Natural killer cell (primary cell): ENCODE measurements around the gene USP34. TPM values are rescaled to one million over a fixed set of nuclear protein-coding genes. Genes with fewer than 3 reads are reported as not detected.

Experiments used
- ATAC-seq, 3 donors: fragments of 150-1000 bp in 2 of 3; fragments of 200-7000 bp in 1 of 3; cut with Tn5 transposase; 1 replicate in 1 of 3; 2 replicates in 2 of 3; pipeline ENCODE4 v1.10.0; 2021; ENCODE audit warnings: mild to moderate bottlenecking in 2 of 3, moderate library complexity in 2 of 3
- DNase-seq, 2 donors: peaks; one replicate each; pipeline versions ENCODE4 v3.0.0 to v3.0.0-alpha.2; 2013 to 2021; ENCODE audit warnings: mixed read lengths in 1 of 2
- H3K27ac ChIP-seq: one replicate; pipeline ENCODE4 v1.5.1; 2013; ENCODE audit warnings: mild to moderate bottlenecking, low read length
- H3K27me3 ChIP-seq: one replicate; pipeline ENCODE4 v1.6.1; 2013; ENCODE audit warnings: low read length; ENCODE audit not compliant: control insufficient read depth, insufficient read depth
- H3K36me3 ChIP-seq: one replicate; pipeline ENCODE4 v1.6.1; 2013; ENCODE audit warnings: low read length; ENCODE audit not compliant: control insufficient read depth, insufficient read depth
- H3K4me1 ChIP-seq: one replicate; pipeline ENCODE4 v1.6.1; 2013; ENCODE audit warnings: low read length; ENCODE audit not compliant: control insufficient read depth, insufficient read depth
- H3K4me3 ChIP-seq: one replicate; pipeline ENCODE4 v1.5.1; 2013; ENCODE audit warnings: low read length
- H3K9me3 ChIP-seq: one replicate; pipeline ENCODE4 v1.6.1; 2013; ENCODE audit warnings: low read length; ENCODE audit not compliant: control insufficient read depth, insufficient read depth
- H3K27ac Mint-ChIP-seq, 2 donors: one replicate each; pipeline ENCODE4 v1.8.0; 2022; ENCODE audit warnings: mild to moderate bottlenecking in 2 of 2, mixed read lengths in 2 of 2, moderate library complexity in 1 of 2
- H3K27me3 Mint-ChIP-seq, 2 donors: one replicate each; pipeline ENCODE4 v1.8.0; 2022; ENCODE audit warnings: low read depth in 2 of 2, mixed read lengths in 2 of 2
- H3K36me3 Mint-ChIP-seq: one replicate; pipeline ENCODE4 v1.8.0; 2022; ENCODE audit warnings: mixed read lengths
- H3K4me1 Mint-ChIP-seq, 2 donors: one replicate each; pipeline ENCODE4 v1.8.0; 2022; ENCODE audit warnings: mixed read lengths in 2 of 2
- H3K4me3 Mint-ChIP-seq: one replicate; pipeline ENCODE4 v1.8.0; 2022; ENCODE audit warnings: mild to moderate bottlenecking, moderate library complexity, mixed read lengths
- H3K9me3 Mint-ChIP-seq, 2 donors: one replicate each; pipeline ENCODE4 v1.8.0; 2022; ENCODE audit warnings: mixed read lengths in 2 of 2
- CTCF ChIP-seq: fragments of 200-600 bp; IDR thresholded peaks from one replicate; pipeline ENCODE4 v1.8.0; 2022; ENCODE audit warnings: antibody characterized with exemption
- WGBS: methylation state at CpG from one replicate; pipeline ENCODE4 v1.1.7; 2013; ENCODE audit warnings: missing lambda C conversion rate; ENCODE audit not compliant: insufficient coverage; 5-methylcytosine and 5-hydroxymethylcytosine counted together
- intact Hi-C: fragments of 100-400 bp; cut with micrococcal nuclease; formaldehyde crosslinking; loops from one replicate; pipeline ENCODE4 v1.14.2; 2022
- total RNA-seq, 4 donors: library from RNA; stranded (reverse); fragments of 120-200 nt in 1 of 4; gene quantifications; one replicate each; pipeline versions ENCODE4 v1.2.3 to v1.2.4, GENCODE V29; 2013 to 2022

Gene USP34
- total RNA-seq, 3 donors from 2014 or later (not counting 1 experiment from before 2014, with no cell fraction given) = 184 to 204 (median 199) TPM

- intact Hi-C loops = no loop called here
- WGBS = 99% methylated on average over 4 of the region's 4 CpGs
- Histone ChIP-seq H3K27ac (no peak overlapping the region), H3K36me3 (peaks cover 12% of the 10 kb centered on the region), H3K4me3 (no peak overlapping the region), H3K4me1 (no peaks in the 10 kb centered on the region), H3K27me3 (no peaks in the 10 kb centered on the region), H3K9me3 (no peaks in the 10 kb centered on the region)
- H3K27me3 Mint-ChIP-seq = no peaks in the 10 kb centered on the region
- H3K4me3 Mint-ChIP-seq = no peak overlapping the region
- ATAC-seq (no peak), DNase-seq (no peak)
- peaks cover 24 to 40% of the 10 kb centered on the region in 2 donors for H3K4me1 Mint-ChIP-seq
- H3K27ac Mint-ChIP-seq = peak overlapping the region in 1 of 2 donors; percentile 27
- H3K36me3 Mint-ChIP-seq = peaks cover 16% of the 10 kb centered on the region
- peaks cover 4 to 6% of the 10 kb centered on the region in 2 donors for H3K9me3 Mint-ChIP-seq
- TF ChIP-seq CTCF = no peak
Observed at GRCh38 chr2:61354543-61355197, 116.2 kb downstream of the USP34 start.

GRCh38 chr2:61353909-61354308, 117.0 kb downstream of the USP34 start:
- TF ChIP-seq CTCF = no peak
- DNase-seq (no peak), ATAC-seq (no peak)
- H3K4me1 Mint-ChIP-seq = peaks cover 23 to 34% of the 10 kb centered on the region in 2 donors
- H3K27ac ChIP-seq = no peak overlapping the region
- H3K36me3 Mint-ChIP-seq = peaks cover 16% of the 10 kb centered on the region
- H3K4me3 Mint-ChIP-seq = no peak overlapping the region
- WGBS = 98% methylated on average over 6 of the region's 6 CpGs
- no peaks in the 10 kb centered on the region for H3K27me3 ChIP-seq
- intact Hi-C loops = no loop called here
- H3K27me3 Mint-ChIP-seq = no peaks in the 10 kb centered on the region
- peaks cover 4 to 6% of the 10 kb centered on the region in 2 donors for H3K9me3 Mint-ChIP-seq
- H3K27ac Mint-ChIP-seq = no peak overlapping the region
- H3K9me3 ChIP-seq = no peaks in the 10 kb centered on the region
- H3K36me3 ChIP-seq = peaks cover 13% of the 10 kb centered on the region
- no peak overlapping the region for H3K4me3 ChIP-seq
- H3K4me1 ChIP-seq = no peaks in the 10 kb centered on the region

GRCh38 chr2:61350777-61351176, 120.1 kb downstream of the USP34 start:
- no peak overlapping the region for H3K27ac ChIP-seq
- WGBS = 100% methylated on average over 1 of the region's 3 CpGs
- ATAC-seq = no peak
- no peaks in the 10 kb centered on the region for H3K27me3 ChIP-seq
- peaks cover 0 to 15% of the 10 kb centered on the region in 2 donors for H3K4me1 Mint-ChIP-seq
- no peak overlapping the region for H3K4me3 Mint-ChIP-seq
- peaks cover 36% of the 10 kb centered on the region for H3K36me3 ChIP-seq
- peaks cover 16% of the 10 kb centered on the region for H3K36me3 Mint-ChIP-seq
- no peak for DNase-seq
- no peaks in the 10 kb centered on the region for H3K4me1 ChIP-seq
- H3K9me3 Mint-ChIP-seq = peaks cover 4 to 6% of the 10 kb centered on the region in 2 donors
- no peak overlapping the region for H3K27ac Mint-ChIP-seq
- no peaks in the 10 kb centered on the region for H3K27me3 Mint-ChIP-seq
- H3K9me3 ChIP-seq = no peaks in the 10 kb centered on the region
- no peak overlapping the region for H3K4me3 ChIP-seq
- intact Hi-C loops = no loop called here
- no peak for TF ChIP-seq CTCF

- Mint-ChIP-seq H3K27me3 (no peaks in the 10 kb centered on the region), H3K4me3 (no peak overlapping the region), H3K9me3 (no peaks in the 10 kb centered on the region), H3K4me1 (no peaks in the 10 kb centered on the region), H3K27ac (peak overlapping the region in 1 of 2 donors; percentile 30), H3K36me3 (no peaks in the 10 kb centered on the region)
- no peaks in the 10 kb centered on the region for H3K4me1 ChIP-seq
- ATAC-seq (no peak), DNase-seq (no peak)
- WGBS = 100% methylated on average over 1 of the region's 1 CpG
- no peaks in the 10 kb centered on the region for H3K9me3 ChIP-seq
- no peak overlapping the region for H3K27ac ChIP-seq
- H3K27me3 ChIP-seq = no peaks in the 10 kb centered on the region
- intact Hi-C loops = no loop called here
- peaks cover 67% of the 10 kb centered on the region for H3K36me3 ChIP-seq
- no peak overlapping the region for H3K4me3 ChIP-seq
- no peak for TF ChIP-seq CTCF
Observed at GRCh38 chr2:61343141-61343540, 127.7 kb downstream of the USP34 start.
